SU-DHL-6 (cell line): Measurements from ENCODE around the gene INTS1.

Experiments used
- H2AFZ ChIP-seq: fragments of 200-600 bp; sonication (generic); 2 replicates; pipeline ENCODE4 v1.6.1; 2014; ENCODE audit warnings: low read depth, mild to moderate bottlenecking, moderate library complexity, mixed read lengths, antibody characterized with exemption, low read length; ENCODE audit not compliant: severe bottlenecking
- H3F3A ChIP-seq: fragments of 200-600 bp; shearing (Covaris generic); 2 replicates; pipeline ENCODE4 v1.6.0; 2016; ENCODE audit warnings: antibody characterized with exemption, mild to moderate bottlenecking; ENCODE audit not compliant: insufficient read depth
- H3K27ac ChIP-seq: fragments of 200-600 bp; sonication (generic); 2 replicates; pipeline ENCODE4 v1.5.1; 2016; ENCODE audit warnings: low read depth, mild to moderate bottlenecking, low read length, moderate library complexity, mixed read lengths
- H3K27me3 ChIP-seq: fragments of 200-600 bp; sonication (generic), shearing (Covaris generic); 2 replicates; pipeline ENCODE4 v1.6.0; 2014; ENCODE audit warnings: mild to moderate bottlenecking, low read length
- H3K36me3 ChIP-seq: fragments of 200-600 bp; sonication (generic); 2 replicates; pipeline ENCODE4 v1.6.1; 2014; ENCODE audit warnings: mild to moderate bottlenecking, low read length, mixed read lengths
- H3K4me2 ChIP-seq: fragments of 300-600, 200-600 bp; shearing (Covaris generic), sonication (generic); 2 replicates; pipeline ENCODE4 v1.6.0; 2014; ENCODE audit warnings: low read length, low read depth, mild to moderate bottlenecking; ENCODE audit not compliant: poor library complexity, severe bottlenecking
- H3K4me3 ChIP-seq: fragments of 200-600 bp; sonication (generic); 2 replicates; pipeline ENCODE4 v1.5.1; 2014; ENCODE audit warnings: antibody characterized with exemption, low read length, mild to moderate bottlenecking, mixed read lengths; ENCODE audit not compliant: insufficient read depth, poor library complexity, severe bottlenecking
- H3K79me2 ChIP-seq: fragments of 200-600 bp; sonication (generic); 2 replicates; pipeline ENCODE4 v1.6.1; 2014; ENCODE audit warnings: mild to moderate bottlenecking, low read length, moderate library complexity; ENCODE audit not compliant: insufficient read depth
- H3K9ac ChIP-seq: fragments of 200-600 bp; sonication (generic); 2 replicates; pipeline ENCODE4 v1.7.0; 2014; ENCODE audit warnings: mild to moderate bottlenecking, low read length
- H3K9me2 ChIP-seq: fragments of 200-600 bp; sonication (generic); replicated peaks from 2 replicates; pipeline ENCODE4 v1.6.1; 2014; ENCODE audit warnings: low read length; ENCODE audit not compliant: insufficient read depth
- H3K9me3 ChIP-seq: fragments of 200-600 bp; sonication (generic); 2 replicates; pipeline ENCODE4 v1.6.1; 2014; ENCODE audit warnings: low read length, mixed read lengths; ENCODE audit not compliant: insufficient read depth
- H4K20me1 ChIP-seq: fragments of 200-600 bp; sonication (generic); 2 replicates; pipeline ENCODE4 v1.6.1; 2014; ENCODE audit warnings: low read depth, mild to moderate bottlenecking, antibody characterized with exemption, low read length, moderate library complexity, mixed read lengths
- CTCF ChIP-seq: fragments of 200-600 bp; sonication (generic); IDR thresholded peaks from one replicate; pipeline ENCODE4 v1.5.1; 2017; ENCODE audit warnings: antibody characterized with exemption, mild to moderate bottlenecking, low read length, moderate library complexity; ENCODE audit not compliant: insufficient read depth, poor library complexity, severe bottlenecking
- EZH2phosphoT487 ChIP-seq: fragments of 200-600 bp; sonication (generic), shearing (Covaris generic); conservative IDR thresholded peaks from 2 replicates; pipeline ENCODE4 v1.6.1; 2018; ENCODE audit warnings: mild to moderate bottlenecking, antibody characterized with exemption, low read length, moderate library complexity, mixed read lengths

The INTS1 gene

GRCh38 chr7:1438821-1439220 lies 65.4 kb downstream of the INTS1 start:
- Histone ChIP-seq H3K27ac (no peak overlapping the region), H2AFZ (no peak overlapping the region), H3K36me3 (no peaks in the 10 kb centered on the region), H3K9ac (no peak overlapping the region), H4K20me1 (no peaks in the 10 kb centered on the region), H3K27me3 (no peaks in the 10 kb centered on the region), H3K9me2 (no peaks in the 10 kb centered on the region), H3K4me3 (no peak overlapping the region), H3K79me2 (no peaks in the 10 kb centered on the region), H3K4me2 (no peak overlapping the region), H3K9me3 (no peaks in the 10 kb centered on the region), H3F3A (no peaks in the 10 kb centered on the region)
- TF ChIP-seq EZH2phosphoT487 (no peak), CTCF (no peak)

- H3K4me2 ChIP-seq: no peak overlapping the region
- no peaks in the 10 kb centered on the region for H3K9me2 ChIP-seq
- H2AFZ ChIP-seq: no peak overlapping the region
- no peaks in the 10 kb centered on the region for H3K79me2 ChIP-seq
- no peaks in the 10 kb centered on the region for H4K20me1 ChIP-seq
- H3K9ac ChIP-seq: no peak overlapping the region
- no peaks in the 10 kb centered on the region for H3K9me3 ChIP-seq
- H3K27ac ChIP-seq: no peak overlapping the region
- no peaks in the 10 kb centered on the region for H3K36me3 ChIP-seq
- TF ChIP-seq EZH2phosphoT487: no peak
- TF ChIP-seq CTCF: no peak
- no peaks in the 10 kb centered on the region for H3K27me3 ChIP-seq
- no peak overlapping the region for H3K4me3 ChIP-seq
- H3F3A ChIP-seq: no peaks in the 10 kb centered on the region
Observed at GRCh38 chr7:1438208-1438607, 66.0 kb downstream of the INTS1 start.

- no peaks in the 10 kb centered on the region for H3K27me3 ChIP-seq
- no peak overlapping the region for H3K4me2 ChIP-seq
- no peaks in the 10 kb centered on the region for H3K9me2 ChIP-seq
- no peaks in the 10 kb centered on the region for H3F3A ChIP-seq
- H3K36me3 ChIP-seq: no peaks in the 10 kb centered on the region
- no peaks in the 10 kb centered on the region for H3K79me2 ChIP-seq
- no peak overlapping the region for H3K27ac ChIP-seq
- H3K4me3 ChIP-seq: no peak overlapping the region
- TF ChIP-seq EZH2phosphoT487 (no peak), CTCF (no peak)
- H3K9me3 ChIP-seq: no peaks in the 10 kb centered on the region
- H2AFZ ChIP-seq: no peak overlapping the region
- no peaks in the 10 kb centered on the region for H4K20me1 ChIP-seq
- H3K9ac ChIP-seq: no peak overlapping the region
Observed at GRCh38 chr7:1437155-1437880, 66.9 kb downstream of the INTS1 start.
